ENCODE data around the gene COX19.

- no peak for TF ChIP-seq CTCF (IDR thresholded peaks at IDR 0.05)
- TF ChIP-seq POLR2A (IDR thresholded peaks at IDR 0.05; ENCODE audit: low read depth), result no peak
These were observed 46.6 kb upstream of the COX19 start for GRCh38 chr7:1021931-1022330.
